Mesenchymal stem cell (in vitro differentiated cells and primary cell): Measurements from ENCODE around the gene CYP2R1.

Source experiments
- DNase-seq: peaks from one replicate; pipeline ENCODE4 v3.0.0-alpha.2; 2013
- H2AFZ ChIP-seq: one replicate; pipeline ENCODE4 v1.6.1; 2013; ENCODE audit warnings: low read depth, mild to moderate bottlenecking, control low read depth, inconsistent platforms, low read length, moderate library complexity
- H2AK5ac ChIP-seq: 2 replicates; pipeline ENCODE4 v1.6.1; 2013; ENCODE audit warnings: low read length, moderate library complexity, mild to moderate bottlenecking, inconsistent platforms; ENCODE audit not compliant: severe bottlenecking
- H2BK120ac ChIP-seq: one replicate; pipeline ENCODE4 v1.6.1; 2013; ENCODE audit warnings: low read depth, mild to moderate bottlenecking, inconsistent platforms, low read length, moderate library complexity
- H2BK12ac ChIP-seq, 2 experiments: one replicate each; pipeline ENCODE4 v1.6.1; 2013; ENCODE audit warnings: inconsistent platforms in 2 of 2, low read length in 2 of 2, mild to moderate bottlenecking in 2 of 2, moderate library complexity in 2 of 2, control low read depth in 1 of 2
- H2BK15ac ChIP-seq: one replicate; pipeline ENCODE4 v1.6.1; 2013; ENCODE audit warnings: mild to moderate bottlenecking, low read depth, inconsistent platforms; ENCODE audit not compliant: poor library complexity, severe bottlenecking
- H2BK5ac ChIP-seq: 2 replicates; pipeline ENCODE4 v1.6.1; 2013; ENCODE audit warnings: low read depth, mild to moderate bottlenecking, low read length, control low read depth, inconsistent platforms; ENCODE audit not compliant: poor library complexity, severe bottlenecking
- H3K14ac ChIP-seq, 2 experiments: one replicate each; pipeline ENCODE4 v1.6.1; 2013; ENCODE audit warnings: inconsistent platforms in 2 of 2, low read length in 2 of 2, control low read depth in 1 of 2, mild to moderate bottlenecking in 1 of 2, moderate library complexity in 1 of 2
- H3K18ac ChIP-seq, 2 experiments: one replicate each; pipeline ENCODE4 v1.6.1; 2013; ENCODE audit warnings: inconsistent platforms in 2 of 2, low read length in 2 of 2, control low read depth in 1 of 2, low read depth in 1 of 2, mild to moderate bottlenecking in 1 of 2
- H3K23ac ChIP-seq, 2 experiments: one replicate each; pipeline ENCODE4 v1.6.1; 2013; ENCODE audit warnings: inconsistent platforms in 2 of 2, low read length in 2 of 2, mild to moderate bottlenecking in 2 of 2, moderate library complexity in 2 of 2, control low read depth in 1 of 2
- H3K27ac ChIP-seq: 2 replicates; pipeline ENCODE4 v1.5.1; 2013; ENCODE audit warnings: mild to moderate bottlenecking, moderate library complexity, low read length, control low read depth, inconsistent platforms; ENCODE audit not compliant: poor library complexity, severe bottlenecking
- H3K27me3 ChIP-seq, 2 experiments: 2 replicates each; pipeline versions ENCODE4 v1.6.1 to v1.7.0; 2013; ENCODE audit warnings: low read length in 2 of 2, mild to moderate bottlenecking in 2 of 2, moderate library complexity in 2 of 2, control low read depth in 1 of 2, inconsistent platforms in 1 of 2; ENCODE audit not compliant: control insufficient read depth in 1 of 2, insufficient read depth in 1 of 2
- H3K36me3 ChIP-seq, 2 experiments: 2 replicates each; pipeline versions ENCODE4 v1.6.1 to v1.7.0; 2013; ENCODE audit warnings: low read length in 2 of 2, control low read depth in 1 of 2, inconsistent platforms in 1 of 2, low read depth in 1 of 2, mild to moderate bottlenecking in 1 of 2; ENCODE audit not compliant: insufficient read depth in 2 of 2, control insufficient read depth in 1 of 2
- H3K4ac ChIP-seq, 2 experiments: one replicate each; pipeline ENCODE4 v1.6.1; 2013; ENCODE audit warnings: inconsistent platforms in 2 of 2, low read length in 2 of 2, mild to moderate bottlenecking in 2 of 2, moderate library complexity in 2 of 2, control low read depth in 1 of 2, low read depth in 1 of 2
- H3K4me1 ChIP-seq: 2 replicates; pipeline ENCODE4 v1.6.1; 2013; ENCODE audit warnings: low read depth, low read length, control low read depth; ENCODE audit not compliant: control insufficient read depth, insufficient read depth
- H3K4me2 ChIP-seq: 2 replicates; pipeline ENCODE4 v1.6.1; 2013; ENCODE audit warnings: low read length, mild to moderate bottlenecking, inconsistent platforms; ENCODE audit not compliant: poor library complexity, severe bottlenecking
- H3K4me3 ChIP-seq, 2 experiments: 2 replicates each; pipeline versions ENCODE4 v1.5.1 to v1.7.0; 2013; ENCODE audit warnings: low read length in 2 of 2, mild to moderate bottlenecking in 2 of 2, control low read depth in 1 of 2, low read depth in 1 of 2; ENCODE audit not compliant: insufficient read depth in 1 of 2
- H3K79me1 ChIP-seq: replicated peaks from 2 replicates; pipeline ENCODE4 v1.6.1; 2013; ENCODE audit warnings: mild to moderate bottlenecking, control low read depth, low read length, inconsistent platforms; ENCODE audit not compliant: poor library complexity, severe bottlenecking
- H3K9ac ChIP-seq: 2 replicates; pipeline ENCODE4 v1.7.0; 2013; ENCODE audit warnings: mild to moderate bottlenecking, low read length, moderate library complexity
- H3K9me3 ChIP-seq: 2 replicates; pipeline ENCODE4 v1.7.0; 2013; ENCODE audit warnings: mild to moderate bottlenecking, low read length; ENCODE audit not compliant: control insufficient read depth
- H4K8ac ChIP-seq: one replicate; pipeline ENCODE4 v1.6.1; 2013; ENCODE audit warnings: inconsistent platforms, mild to moderate bottlenecking, low read length, moderate library complexity
- H4K91ac ChIP-seq: one replicate; pipeline ENCODE4 v1.6.1; 2013; ENCODE audit warnings: mild to moderate bottlenecking, low read length, inconsistent platforms
- WGBS: methylation state at CpG from one replicate; pipeline ENCODE4 v1.1.7; 2013; ENCODE audit warnings: mixed read lengths; 5-methylcytosine and 5-hydroxymethylcytosine counted together

The CYP2R1 gene

DNA sequence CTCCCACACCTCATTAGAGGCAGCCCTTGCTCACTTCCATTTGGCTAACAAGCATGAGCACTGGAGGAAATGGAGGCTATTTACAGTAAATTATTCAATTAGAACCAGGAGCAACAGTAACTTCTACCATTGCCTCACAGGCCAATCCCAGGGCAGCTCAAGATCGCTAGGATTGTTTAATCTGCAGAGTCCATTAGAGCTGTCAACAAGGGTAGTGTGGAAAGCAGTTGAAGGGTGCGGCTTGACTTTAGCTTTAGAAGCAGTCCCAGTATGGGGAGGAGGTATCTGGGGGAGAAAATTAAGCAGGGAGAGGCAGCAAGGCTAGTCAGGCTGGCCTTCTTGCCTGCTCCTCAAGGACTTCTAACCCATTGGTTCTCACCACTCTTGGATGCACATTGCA is 38.3 kb upstream of the CYP2R1 start:
- Histone ChIP-seq H2BK5ac (no peak overlapping the region), H3K4me2 (no peak overlapping the region), H3K18ac (no peak overlapping the region), H3K4me1 (no peaks in the 10 kb centered on the region), H3K36me3 (no peaks in the 10 kb centered on the region), H3K4me3 (no peak overlapping the region), H3K27me3 (no peaks in the 10 kb centered on the region), H2AFZ (no peak overlapping the region), H2BK12ac (no peak overlapping the region), H3K79me1 (no peaks in the 10 kb centered on the region), H2BK15ac (no peak overlapping the region), H3K14ac (no peak overlapping the region), H2BK120ac (no peak overlapping the region), H3K9ac (no peak overlapping the region), H3K4ac (no peak overlapping the region), H3K27ac (no peak overlapping the region), H4K8ac (no peak overlapping the region), H2AK5ac (no peak overlapping the region), H3K9me3 (peaks cover 6% of the 10 kb centered on the region), H3K23ac (no peak overlapping the region), H4K91ac (no peak overlapping the region)
- no peak for DNase-seq
- 87% methylated on average over 2 of the region's 2 CpGs for WGBS

- no peak overlapping the region for H2AFZ ChIP-seq
- no peak overlapping the region for H4K91ac ChIP-seq
- H3K4me1 ChIP-seq: no peaks in the 10 kb centered on the region
- H2BK5ac ChIP-seq: no peak overlapping the region
- H3K79me1 ChIP-seq: no peaks in the 10 kb centered on the region
- H2AK5ac ChIP-seq: no peak overlapping the region
- H2BK12ac ChIP-seq: no peak overlapping the region
- H2BK120ac ChIP-seq: no peak overlapping the region
- no peak for DNase-seq
- H3K23ac ChIP-seq: no peak overlapping the region
- peaks cover 0 to 17% of the 10 kb centered on the region in 2 experiments for H3K27me3 ChIP-seq
- H3K4me3 ChIP-seq: no peak overlapping the region
- H3K4ac ChIP-seq: no peak overlapping the region
- no peaks in the 10 kb centered on the region for H3K36me3 ChIP-seq
- H3K18ac ChIP-seq: no peak overlapping the region
- H3K27ac ChIP-seq: no peak overlapping the region
- H3K9ac ChIP-seq: no peak overlapping the region
- peaks cover 6% of the 10 kb centered on the region for H3K9me3 ChIP-seq
- H4K8ac ChIP-seq: no peak overlapping the region
- H3K4me2 ChIP-seq: no peak overlapping the region
- no peak overlapping the region for H2BK15ac ChIP-seq
- H3K14ac ChIP-seq: no peak overlapping the region
These were observed 35.1 kb upstream of the CYP2R1 start for GRCh38 chr11:14927146-14927545.

- no peaks in the 10 kb centered on the region for H3K79me1 ChIP-seq
- H3K4me3 ChIP-seq: no peak overlapping the region
- no peak overlapping the region for H3K14ac ChIP-seq
- no peak for DNase-seq
- no peak overlapping the region for H2BK12ac ChIP-seq
- no peaks in the 10 kb centered on the region for H3K36me3 ChIP-seq
- H2BK120ac ChIP-seq: no peak overlapping the region
- no peak overlapping the region for H3K18ac ChIP-seq
- WGBS: 89% methylated on average over 3 of the region's 3 CpGs
- no peak overlapping the region for H3K9ac ChIP-seq
- H2AK5ac ChIP-seq: no peak overlapping the region
- no peak overlapping the region for H4K8ac ChIP-seq
- H4K91ac ChIP-seq: no peak overlapping the region
- H3K27me3 ChIP-seq: peaks cover 0 to 22% of the 10 kb centered on the region in 2 experiments
- no peak overlapping the region for H2BK5ac ChIP-seq
- H2BK15ac ChIP-seq: no peak overlapping the region
- no peak overlapping the region for H3K4ac ChIP-seq
- no peak overlapping the region for H3K27ac ChIP-seq
- H3K4me1 ChIP-seq: no peaks in the 10 kb centered on the region
- H2AFZ ChIP-seq: no peak overlapping the region
- H3K9me3 ChIP-seq: peaks cover 6% of the 10 kb centered on the region
- H3K23ac ChIP-seq: no peak overlapping the region
- no peak overlapping the region for H3K4me2 ChIP-seq
These were observed 32.3 kb upstream of the CYP2R1 start for GRCh38 chr11:14924318-14924717.

DNA sequence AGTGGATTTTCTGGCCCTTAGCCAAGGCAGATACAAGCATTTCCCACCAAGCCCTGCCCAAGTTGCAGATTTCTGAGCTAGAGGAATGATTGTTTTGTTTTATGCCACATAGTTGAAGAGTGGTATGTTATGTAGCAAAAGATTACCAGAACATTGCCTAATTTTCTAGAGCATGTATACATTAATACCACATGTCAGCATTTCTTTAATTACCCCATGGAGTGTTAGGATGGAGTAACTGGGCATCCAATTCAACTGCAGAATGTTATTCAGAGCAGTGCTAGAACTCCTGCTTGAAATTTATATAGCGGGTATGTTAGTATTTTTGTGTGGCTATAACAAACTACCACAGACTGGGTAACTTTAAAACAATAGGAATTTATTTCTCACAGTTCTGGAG is 24.4 kb upstream of the CYP2R1 start:
- no peak overlapping the region for H3K14ac ChIP-seq
- peaks cover 0 to 8% of the 10 kb centered on the region in 2 experiments for H3K27me3 ChIP-seq
- H3K4me1 ChIP-seq: no peaks in the 10 kb centered on the region
- H3K79me1 ChIP-seq: no peaks in the 10 kb centered on the region
- H2AFZ ChIP-seq: no peak overlapping the region
- H3K36me3 ChIP-seq: no peaks in the 10 kb centered on the region
- H3K4me2 ChIP-seq: no peak overlapping the region
- no peak overlapping the region for H3K27ac ChIP-seq
- no peak overlapping the region for H3K18ac ChIP-seq
- H2BK12ac ChIP-seq: no peak overlapping the region
- no peak overlapping the region for H2BK120ac ChIP-seq
- no peak overlapping the region for H3K4ac ChIP-seq
- 100% methylated on average over 1 of the region's 1 CpG for WGBS
- H4K91ac ChIP-seq: no peak overlapping the region
- H2AK5ac ChIP-seq: no peak overlapping the region
- H4K8ac ChIP-seq: no peak overlapping the region
- no peak for DNase-seq
- H3K23ac ChIP-seq: no peak overlapping the region
- H3K9me3 ChIP-seq: no peaks in the 10 kb centered on the region
- H3K9ac ChIP-seq: no peak overlapping the region
- no peak overlapping the region for H3K4me3 ChIP-seq
- H2BK5ac ChIP-seq: no peak overlapping the region
- no peak overlapping the region for H2BK15ac ChIP-seq
